ENCODE measurements around the gene CDKN2B-AS1.
"Not testable (repeated sequence)": the region's sequence is repeated elsewhere in the genome, so short reads cannot be mapped to it uniquely, and the experiment has no call there.

The CDKN2B-AS1 gene

GRCh38 chr9:22046243-22046885 is 51.8 kb downstream of the CDKN2B-AS1 start:
- DNase-seq, result no peak

DNA sequence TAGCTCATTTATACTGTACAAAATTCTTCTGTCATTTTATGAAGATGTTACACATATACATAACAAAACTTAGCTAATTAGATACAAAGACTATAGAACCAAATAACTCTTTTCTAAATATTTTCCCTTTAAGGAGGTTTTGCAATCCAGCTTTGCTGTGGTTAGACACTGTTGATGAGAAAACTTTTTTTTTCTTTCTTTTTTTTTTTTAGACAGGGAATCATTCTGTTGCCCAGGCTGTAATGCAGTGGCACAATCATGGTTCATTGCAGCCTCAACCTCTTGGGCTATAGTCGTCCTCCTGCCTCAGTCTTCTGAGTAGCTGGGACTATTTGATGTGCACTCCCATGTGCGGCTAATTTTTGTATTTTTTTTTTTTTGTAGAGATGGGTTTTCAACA is 53.0 kb downstream of the CDKN2B-AS1 start:
- DNase-seq, result no peak

DNA sequence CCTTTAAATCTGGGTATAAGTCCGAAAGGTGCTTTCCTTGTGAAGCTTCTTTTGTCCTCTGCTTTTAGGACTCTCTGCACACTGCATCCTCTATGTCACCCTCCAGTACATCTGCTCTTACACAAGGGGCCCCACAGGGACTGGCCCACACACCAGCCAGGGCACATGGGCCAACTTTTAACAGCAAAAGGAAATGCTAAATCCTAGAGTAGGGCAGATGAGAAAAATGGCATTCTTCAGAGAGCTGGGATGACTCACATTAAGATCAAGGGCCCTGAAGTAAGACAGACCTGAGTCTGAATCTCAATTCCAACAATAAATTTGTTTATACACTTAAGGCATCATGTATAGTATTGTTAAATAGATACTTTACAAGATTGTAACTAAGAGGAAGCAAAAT is 54.8 kb downstream of the CDKN2B-AS1 start:
- no peak for DNase-seq

DNA sequence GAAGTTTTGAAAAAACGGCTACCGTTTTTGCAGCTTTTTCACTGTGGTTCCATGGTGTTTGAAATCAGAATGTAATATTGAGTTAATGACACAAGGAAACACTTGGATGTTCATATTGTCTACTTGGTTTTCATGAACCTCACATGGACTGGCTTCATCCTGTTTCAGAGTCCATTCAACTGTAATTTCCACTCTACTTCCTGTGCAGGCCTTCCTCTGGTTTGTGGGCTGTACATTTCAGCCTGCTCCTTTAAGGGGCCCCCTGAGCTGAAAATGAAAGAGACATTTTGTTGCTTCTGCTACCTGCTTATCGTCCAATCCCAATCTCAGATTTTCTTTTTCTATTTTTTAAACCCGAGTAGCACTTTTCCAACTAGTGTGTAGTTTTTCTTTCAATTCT is 56.3 kb downstream of the CDKN2B-AS1 start:
- DNase-seq, result no peak

GRCh38 chr9:22052376-22052945 is 57.9 kb downstream of the CDKN2B-AS1 start:
- DNase-seq, result no peak

GRCh38 chr9:22053178-22053577 is 58.6 kb downstream of the CDKN2B-AS1 start:
- DNase-seq, result no peak

GRCh38 chr9:22054076-22054475 is 59.5 kb downstream of the CDKN2B-AS1 start:
- DNase-seq, result no peak

GRCh38 chr9:22054529-22054928 is 59.9 kb downstream of the CDKN2B-AS1 start:
- no peak for DNase-seq

- DNase-seq, result no peak
Measured at GRCh38 chr9:22055090-22055489, 60.5 kb downstream of the CDKN2B-AS1 start.

DNA sequence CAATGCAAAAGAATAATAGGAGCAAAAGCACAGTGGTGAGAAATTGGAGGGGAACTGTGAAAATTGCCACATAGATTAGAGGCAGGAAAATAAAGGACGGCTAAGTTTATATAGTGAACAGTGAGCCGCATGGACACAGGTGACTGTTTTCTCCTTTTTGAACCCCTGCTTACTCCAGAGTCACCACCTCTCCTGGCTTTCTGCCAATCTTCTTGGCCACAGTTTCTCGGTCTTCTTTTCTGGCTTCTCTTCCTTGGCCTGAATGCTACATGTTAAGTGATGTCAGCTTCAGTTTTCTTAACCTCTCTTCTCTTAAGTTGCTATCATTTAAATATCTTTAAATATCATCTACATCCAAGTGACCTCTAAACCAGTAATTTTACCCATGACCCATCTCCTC is 61.8 kb downstream of the CDKN2B-AS1 start:
- no peak for DNase-seq

DNA sequence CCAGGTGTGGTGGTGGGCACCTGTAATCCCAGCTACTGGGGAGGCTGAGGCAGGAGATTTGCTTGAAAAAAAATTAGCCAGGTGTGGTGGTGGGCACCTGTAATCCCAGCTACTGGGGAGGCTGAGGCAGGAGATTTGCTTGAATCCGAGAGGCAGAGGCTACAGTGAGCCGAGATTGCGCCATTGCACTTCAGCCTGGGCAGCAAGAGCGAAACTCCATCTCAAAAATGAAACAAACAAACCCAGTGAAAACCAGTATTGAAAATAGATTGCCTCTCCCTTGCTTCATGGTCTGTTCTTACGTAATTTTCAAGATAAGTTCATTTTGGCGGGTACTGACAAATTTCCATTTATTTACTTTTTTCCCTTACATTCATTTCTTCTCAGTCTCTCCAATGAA is 63.4 kb downstream of the CDKN2B-AS1 start:
- not testable (repeated sequence) for DNase-seq

DNA sequence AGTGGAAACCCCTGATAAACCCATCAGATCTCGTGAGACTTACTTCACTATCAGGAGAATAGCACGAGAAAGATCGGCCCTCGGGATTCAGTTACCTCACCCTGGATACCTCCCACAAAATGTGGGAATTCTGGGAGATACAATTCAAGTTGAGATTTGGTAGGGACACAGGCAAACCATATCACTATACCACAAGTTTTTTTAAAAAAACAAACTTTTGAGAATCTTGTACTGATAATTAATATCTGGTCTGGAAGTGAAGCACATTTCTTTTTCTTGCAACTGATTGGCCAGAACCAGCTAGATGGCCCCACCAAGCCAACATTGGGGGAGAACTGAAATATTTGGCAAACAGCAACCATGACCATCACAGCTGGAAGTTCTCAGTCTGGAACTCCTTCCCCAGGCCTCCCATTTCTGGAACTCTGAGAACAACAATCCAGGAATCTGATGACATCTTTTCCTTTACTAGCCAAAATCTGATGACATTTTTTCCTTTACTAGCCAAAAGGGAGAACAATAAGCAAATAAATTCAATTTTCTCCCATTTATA is 66.3 kb downstream of the CDKN2B-AS1 start:
- no peak for DNase-seq

GRCh38 chr9:22064957-22065356 is 70.4 kb downstream of the CDKN2B-AS1 start:
- DNase-seq, result no peak

- no peak for DNase-seq
Measured at GRCh38 chr9:22065431-22066200, 71.0 kb downstream of the CDKN2B-AS1 start.

GRCh38 chr9:22067196-22067595 is 72.6 kb downstream of the CDKN2B-AS1 start:
- DNase-seq, result no peak

GRCh38 chr9:22068369-22068768 is 73.8 kb downstream of the CDKN2B-AS1 start:
- DNase-seq, result no peak

GRCh38 chr9:22073349-22073748 is 78.8 kb downstream of the CDKN2B-AS1 start:
- DNase-seq, result no peak

GRCh38 chr9:22078081-22078480 is 83.5 kb downstream of the CDKN2B-AS1 start:
- DNase-seq, result no peak

GRCh38 chr9:22079873-22080341 is 85.3 kb downstream of the CDKN2B-AS1 start:
- DNase-seq, result no peak

DNA sequence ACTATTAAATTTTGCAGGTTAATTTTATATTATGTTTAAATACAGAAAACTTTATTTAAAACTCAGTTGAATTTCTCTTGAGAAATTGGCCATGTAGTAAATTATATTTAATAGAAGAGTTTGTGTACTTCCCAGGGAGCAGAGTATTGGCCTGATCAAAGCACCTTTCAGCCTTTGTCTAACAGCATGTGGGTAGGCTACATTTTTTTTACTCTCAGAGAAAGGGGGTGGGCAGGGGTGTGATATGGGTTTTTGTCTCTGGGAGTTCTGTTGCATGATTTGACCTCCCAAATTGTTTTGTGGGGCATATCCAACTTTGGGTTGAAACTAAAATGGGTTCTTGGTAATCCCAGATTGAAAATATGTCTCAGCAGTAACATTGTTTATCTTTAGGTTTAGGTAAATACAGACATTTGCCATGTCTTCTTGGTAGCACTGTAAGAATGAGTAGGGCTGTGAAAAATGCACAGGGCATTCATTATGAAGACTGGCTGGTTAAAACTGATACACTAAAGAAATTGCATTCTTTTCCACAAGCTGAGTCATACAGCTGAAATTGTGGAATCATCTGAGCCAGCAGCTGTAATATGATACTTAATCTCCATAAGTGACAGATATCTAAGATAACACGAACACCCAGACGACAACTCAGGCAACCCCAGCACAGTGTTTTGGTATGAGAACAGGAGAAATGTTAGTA is 89.9 kb downstream of the CDKN2B-AS1 start:
- no peak for DNase-seq

- no peak for DNase-seq
Measured at GRCh38 chr9:22088053-22088716, 93.6 kb downstream of the CDKN2B-AS1 start.

- DNase-seq, result no peak
Measured at GRCh38 chr9:22088717-22089061, 94.1 kb downstream of the CDKN2B-AS1 start.

- DNase-seq, result no peak
Measured at GRCh38 chr9:22097707-22098106, 103.1 kb downstream of the CDKN2B-AS1 start.

Measured in cerebellar nuclear complex (tissue), 1 donor.